SK-MEL-5 (cell line): ENCODE measurements around the gene CCT8L2. TPM values are rescaled to one million over a fixed set of nuclear protein-coding genes. Genes with fewer than 3 reads are reported as not detected.
"Not testable (repeated sequence)": the region's sequence is repeated elsewhere in the genome, so short reads cannot be mapped to it uniquely, and the experiment has no call there.

Source experiments
- DNase-seq: peaks from one replicate; pipeline ENCODE4 v3.0.0-alpha.2; 2016; ENCODE audit warnings: low read depth, low spot score
- in situ Hi-C: cut with HindIII; loops from 2 replicates; pipeline ENCODE4 v1.10.0; 2016; ENCODE audit warnings: low sequenced_read_pairs, high pct_unique_total_duplicates, low pct_unique_long_range_greater_than_20kb
- polyA plus RNA-seq, 2 experiments: library from polyadenylated mRNA; depleted of rRNA; stranded (reverse); fragments of >200 nt; gene quantifications; 2 replicates each; pipeline ENCODE4 v1.2.3, GENCODE V29; 2015
- total RNA-seq: library from RNA; depleted of rRNA; stranded (reverse); fragments of >200 nt; shearing (Covaris generic); gene quantifications from 2 replicates; pipeline ENCODE4 v1.2.3, GENCODE V29; 2014; rRNA removed

Gene CCT8L2, protein sequence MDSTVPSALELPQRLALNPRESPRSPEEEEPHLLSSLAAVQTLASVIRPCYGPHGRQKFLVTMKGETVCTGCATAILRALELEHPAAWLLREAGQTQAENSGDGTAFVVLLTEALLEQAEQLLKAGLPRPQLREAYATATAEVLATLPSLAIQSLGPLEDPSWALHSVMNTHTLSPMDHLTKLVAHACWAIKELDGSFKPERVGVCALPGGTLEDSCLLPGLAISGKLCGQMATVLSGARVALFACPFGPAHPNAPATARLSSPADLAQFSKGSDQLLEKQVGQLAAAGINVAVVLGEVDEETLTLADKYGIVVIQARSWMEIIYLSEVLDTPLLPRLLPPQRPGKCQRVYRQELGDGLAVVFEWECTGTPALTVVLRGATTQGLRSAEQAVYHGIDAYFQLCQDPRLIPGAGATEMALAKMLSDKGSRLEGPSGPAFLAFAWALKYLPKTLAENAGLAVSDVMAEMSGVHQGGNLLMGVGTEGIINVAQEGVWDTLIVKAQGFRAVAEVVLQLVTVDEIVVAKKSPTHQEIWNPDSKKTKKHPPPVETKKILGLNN
- total RNA-seq = not detected in 2 replicates
- not detected in 2 replicates for polyA plus RNA-seq (2015; cell fraction: cytosol; rRNA removed)
- not detected in 2 replicates for polyA plus RNA-seq (2015; cell fraction: nucleus; rRNA removed)

DNA sequence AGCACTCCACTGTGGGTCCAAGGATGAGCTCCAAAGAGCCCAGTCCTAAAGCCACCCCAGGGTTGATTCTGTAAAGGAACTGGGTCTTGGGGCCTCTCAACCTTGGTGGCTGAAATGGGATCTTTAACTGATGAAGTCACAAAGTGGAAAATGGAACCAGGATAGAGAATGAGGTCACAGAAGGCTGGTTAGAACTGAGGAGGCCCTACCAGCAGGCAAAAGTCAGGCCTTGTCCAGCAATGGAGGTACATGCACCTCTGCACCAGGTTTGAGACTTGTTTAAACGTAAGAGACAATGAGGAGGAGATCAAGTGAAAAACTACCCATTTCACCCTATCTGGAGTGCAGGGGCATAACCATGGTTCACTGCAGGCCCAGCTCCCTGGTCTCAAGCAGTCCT lies at the start of gene CCT8L2:
Gene CCT8L2 (minus strand): TSS at position 101 of the 400 bp plus-strand sequence. CDS start 260 bp downstream, outside the sequence.
- DNase-seq, in situ Hi-C loops: not testable (repeated sequence)

DNA sequence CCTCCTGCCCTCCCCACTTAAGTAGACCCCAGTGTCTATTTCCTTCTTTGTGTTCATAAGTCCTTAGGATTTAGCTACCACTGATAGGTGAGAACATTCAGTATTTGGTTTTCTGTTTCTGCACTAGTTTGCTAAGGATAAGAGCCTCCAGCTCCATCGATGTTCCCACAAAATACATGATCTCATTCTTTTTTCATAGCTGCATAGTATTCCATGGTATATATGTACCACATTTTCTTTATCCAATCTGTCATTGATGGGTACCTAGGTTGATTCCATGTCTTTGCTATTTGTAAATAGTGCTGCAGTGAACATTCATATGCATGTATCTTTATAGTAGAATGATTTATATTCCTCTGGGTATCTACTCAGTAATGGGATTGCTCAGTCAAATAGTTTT lies 42.8 kb upstream of the CCT8L2 start:
- DNase-seq, in situ Hi-C loops: not testable (repeated sequence)

DNA sequence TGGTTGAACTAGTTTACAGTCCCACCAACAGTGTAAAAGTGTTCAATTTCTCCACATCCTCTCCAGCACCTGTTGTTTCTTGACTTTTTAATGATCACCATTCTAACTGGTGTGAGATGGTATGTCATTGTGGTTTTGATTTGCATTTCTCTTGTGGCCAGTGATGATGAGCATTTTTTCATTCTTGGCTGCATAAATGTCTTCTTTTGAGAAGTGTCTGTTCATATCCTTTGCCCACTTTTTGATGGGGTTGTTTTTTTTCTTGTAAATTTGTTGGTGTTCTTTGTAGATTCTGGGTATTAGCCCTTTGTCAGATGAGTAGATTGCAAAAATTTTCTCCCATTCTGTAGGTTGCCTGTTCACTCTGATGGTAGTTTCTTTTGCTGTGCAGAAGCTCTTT lies 41.5 kb upstream of the CCT8L2 start:
- DNase-seq, in situ Hi-C loops: not testable (repeated sequence)

DNA sequence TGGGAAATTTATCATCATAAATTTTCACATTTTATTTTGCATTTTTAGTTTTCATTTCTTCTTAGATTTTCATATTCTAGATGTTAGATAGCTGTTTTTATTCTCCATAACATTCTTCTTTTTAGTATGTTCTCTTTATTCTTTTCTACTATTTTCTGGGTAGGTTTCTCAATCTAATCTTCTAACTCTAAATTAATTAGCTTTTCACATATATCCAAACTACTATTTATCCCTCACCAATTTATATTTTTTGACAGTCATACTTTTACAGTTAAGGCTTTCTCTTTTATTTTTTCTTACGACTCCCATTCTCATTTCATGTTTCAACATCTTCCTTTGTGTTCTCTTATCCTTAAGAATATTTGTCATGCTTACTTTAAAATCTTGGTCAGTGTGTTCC lies 35.9 kb upstream of the CCT8L2 start:
- in situ Hi-C loops, DNase-seq: not testable (repeated sequence)

DNA sequence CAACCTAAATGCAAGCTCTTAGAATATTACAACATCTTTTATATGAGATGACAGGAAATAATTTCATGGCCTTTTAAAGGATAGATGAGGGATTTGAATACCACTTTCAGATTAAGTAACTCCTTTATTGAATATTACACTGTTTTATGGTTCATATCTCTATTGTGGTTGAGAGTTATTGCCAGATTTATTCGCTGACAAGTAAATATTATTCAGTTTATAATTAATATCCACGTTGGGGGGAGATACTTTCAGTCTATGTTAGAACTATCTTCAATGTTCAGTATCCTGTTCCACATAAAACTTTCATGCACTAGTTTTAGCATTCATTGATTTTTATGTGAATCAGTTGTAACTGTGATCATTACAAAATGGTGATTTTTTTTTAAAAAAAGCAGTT lies 32.4 kb upstream of the CCT8L2 start:
- in situ Hi-C loops, DNase-seq: not testable (repeated sequence)

DNA sequence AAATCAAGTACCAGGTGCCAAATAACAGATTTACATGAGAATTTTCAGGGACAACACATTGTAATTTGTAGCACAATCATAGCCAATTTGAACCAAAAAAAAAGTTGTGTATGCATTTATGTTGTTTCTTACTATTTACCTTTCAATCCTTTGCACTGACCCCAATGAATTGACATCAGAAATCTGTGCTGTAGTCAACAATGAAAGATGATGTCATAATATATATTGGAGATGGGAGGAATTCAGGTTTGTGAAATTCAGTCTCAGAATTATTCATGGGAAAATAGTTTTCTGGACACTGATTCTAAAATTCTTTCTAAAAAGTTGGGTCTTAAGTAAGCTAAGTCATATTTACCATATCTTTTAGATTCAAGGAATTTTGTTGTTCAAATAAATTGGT lies 31.0 kb upstream of the CCT8L2 start:
- in situ Hi-C loops = not testable (repeated sequence)

DNA sequence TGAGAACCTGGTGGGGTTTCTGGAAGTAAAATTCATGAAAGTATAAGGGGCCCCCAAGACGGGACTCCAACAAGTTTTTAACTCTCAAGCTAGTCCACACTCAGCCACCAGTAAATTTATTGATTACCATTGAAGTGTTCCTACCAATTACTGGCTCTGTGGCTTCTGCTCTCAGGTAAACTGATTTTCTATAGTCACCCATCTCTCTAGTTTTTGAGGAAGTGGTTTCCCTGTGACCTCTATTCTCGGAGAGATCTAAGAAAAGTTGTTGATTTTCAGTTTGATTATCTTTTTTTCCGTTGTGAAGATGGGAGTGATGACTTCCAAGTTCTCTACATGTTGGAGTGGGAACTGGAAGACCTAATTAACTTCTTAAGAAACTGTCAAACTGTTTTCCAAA lies 24.9 kb upstream of the CCT8L2 start:
- DNase-seq, in situ Hi-C loops: not testable (repeated sequence)

More for the DNA sequence above, 31.0 kb upstream of the CCT8L2 start:
- not testable (repeated sequence) for DNase-seq

DNA sequence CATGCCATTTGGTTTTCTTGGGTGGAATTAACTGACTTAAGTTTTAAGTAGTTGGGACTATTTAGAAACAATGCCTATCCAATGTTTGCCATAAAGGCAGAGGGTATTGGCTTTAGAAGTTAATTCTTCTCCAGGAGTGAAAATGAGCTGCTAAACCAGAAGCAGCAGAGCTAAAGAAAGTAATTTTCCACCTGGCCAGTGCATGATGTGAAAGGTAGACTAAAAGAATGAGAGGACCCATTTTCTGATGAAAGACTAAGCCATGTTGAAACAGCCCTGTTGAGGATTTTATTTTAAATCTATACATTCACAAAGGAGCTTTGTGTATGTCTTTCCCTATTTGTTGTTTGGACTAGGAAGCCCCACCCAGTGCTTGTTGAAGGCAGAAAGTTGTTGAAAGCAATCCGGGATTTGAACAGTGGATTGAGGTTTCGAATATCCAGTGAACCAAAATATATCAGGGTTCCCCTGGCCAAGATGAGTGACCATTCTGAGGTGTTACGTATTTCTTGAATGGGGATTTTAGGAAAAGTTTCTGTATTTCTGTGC lies 23.9 kb upstream of the CCT8L2 start:
- in situ Hi-C loops, DNase-seq: not testable (repeated sequence)

DNA sequence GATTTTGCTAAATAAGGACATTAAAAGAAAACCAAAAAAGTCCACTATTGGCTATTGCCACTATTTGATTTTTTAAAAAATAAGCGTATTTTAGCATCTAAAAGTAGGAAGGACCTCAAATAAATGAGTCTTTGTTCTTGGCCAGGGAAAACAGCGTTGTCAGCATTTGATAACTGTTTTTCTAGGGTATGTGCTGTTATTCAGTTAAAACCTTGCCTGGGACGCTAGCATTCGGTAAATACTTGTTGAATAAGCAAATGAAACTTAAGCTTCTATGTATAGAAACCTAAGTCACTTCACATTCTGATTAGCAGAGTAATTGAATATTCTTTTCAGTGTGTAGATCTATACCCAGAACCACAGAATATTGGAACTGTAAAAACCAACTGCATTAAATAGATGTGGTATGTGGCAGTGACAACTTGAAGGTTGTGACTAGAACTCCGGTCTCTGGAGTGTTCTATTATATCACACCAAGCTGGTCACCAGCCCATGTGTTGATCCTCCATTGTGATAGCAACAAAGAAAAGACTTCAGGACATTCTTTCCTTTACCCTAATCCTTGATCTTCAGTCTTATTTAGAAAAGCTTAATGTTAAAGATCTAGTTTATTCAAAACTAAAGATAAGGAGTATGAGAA lies 23.1 kb upstream of the CCT8L2 start:
- in situ Hi-C loops, DNase-seq: not testable (repeated sequence)

DNA sequence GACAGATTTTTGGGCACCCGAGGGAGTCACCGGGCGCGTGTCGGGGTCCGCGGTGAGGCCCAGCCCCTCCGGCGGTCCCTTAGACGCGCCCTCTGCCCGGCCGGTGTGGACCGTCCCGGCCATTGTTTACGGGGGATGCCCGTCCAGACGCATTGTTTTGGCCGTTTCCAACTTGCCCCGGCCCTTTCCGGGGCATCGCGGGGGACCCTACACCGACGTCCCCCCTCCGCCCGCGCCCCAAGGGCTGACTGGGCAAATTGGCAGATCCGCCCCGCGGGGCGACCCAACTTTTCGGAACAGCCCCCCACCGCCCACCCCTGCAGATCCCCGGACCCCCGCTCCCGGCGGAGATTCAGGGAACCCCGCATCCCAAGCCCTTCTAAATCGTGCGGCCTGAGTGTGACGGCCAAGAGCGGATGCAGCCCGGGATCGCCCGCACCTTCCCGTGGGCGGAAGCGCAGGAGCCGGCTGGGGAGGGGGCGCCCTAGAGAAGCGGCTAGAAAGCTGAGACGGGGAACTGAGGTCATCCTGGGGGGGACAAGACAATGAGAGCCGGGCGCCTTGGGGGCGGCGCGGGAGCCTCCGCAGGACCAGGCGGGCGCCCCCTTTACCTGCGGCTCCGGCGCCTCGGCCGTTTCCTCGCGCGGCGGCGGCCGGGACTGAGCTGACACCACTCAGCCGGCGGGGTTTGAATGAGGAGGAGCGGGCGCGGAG lies 17.1 kb upstream of the CCT8L2 start:
- in situ Hi-C loops = no loop called here
- DNase-seq = no peak

DNA sequence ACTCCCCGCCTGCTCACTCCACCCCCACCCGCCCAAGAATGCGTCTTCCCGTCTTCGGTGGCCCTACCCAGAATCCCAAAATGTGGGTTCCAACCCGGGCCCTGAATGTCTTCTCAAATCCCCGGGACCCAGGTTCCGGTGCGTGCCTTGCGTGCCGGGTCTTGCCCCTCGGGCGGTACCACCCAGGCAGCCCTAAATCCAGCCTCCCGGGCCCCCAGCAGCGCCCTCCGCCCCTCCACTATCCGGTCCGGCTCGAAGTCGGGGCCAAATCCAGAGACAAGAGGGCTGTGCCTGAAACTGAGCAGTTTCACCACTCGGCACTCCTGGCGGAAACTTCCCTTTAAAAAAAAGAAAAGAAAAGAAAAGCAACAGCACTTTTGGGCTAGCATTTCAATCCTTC lies 16.3 kb upstream of the CCT8L2 start:
- DNase-seq = no peak
- in situ Hi-C loops = no loop called here

DNA sequence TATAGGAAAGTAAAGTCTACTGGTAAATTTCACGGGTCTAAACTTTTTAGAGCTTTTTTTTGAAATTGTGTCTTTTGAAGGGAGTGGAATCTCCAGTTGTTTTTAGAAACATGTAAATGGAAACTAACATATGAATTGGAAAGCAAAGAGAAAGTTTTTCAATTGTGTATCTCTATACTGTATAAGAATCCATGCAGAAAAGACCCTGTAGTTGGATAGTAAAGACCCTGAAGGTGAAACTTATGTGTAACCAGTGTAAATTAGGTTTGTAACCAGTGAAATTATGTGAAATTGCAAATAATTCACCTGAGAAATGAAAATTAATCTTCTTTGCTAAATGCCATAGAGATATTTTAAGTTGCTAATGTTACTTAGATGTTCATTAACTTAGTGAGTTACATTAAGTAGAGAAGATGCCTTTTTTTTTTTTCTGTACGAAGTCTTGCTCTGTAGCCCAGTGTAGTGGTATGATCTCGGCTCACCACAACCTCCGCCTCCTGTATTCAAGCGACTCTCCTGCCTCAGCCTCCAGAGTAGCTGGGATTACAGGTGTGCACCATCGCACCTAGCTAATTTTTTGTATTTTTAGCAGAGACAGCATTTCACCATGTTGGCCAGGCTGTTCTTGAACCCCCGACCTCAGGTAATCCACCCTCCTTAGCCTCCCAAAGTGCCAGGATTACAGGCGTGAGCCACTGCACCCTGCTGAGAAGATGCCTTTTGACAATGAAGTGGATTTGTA lies 11.8 kb upstream of the CCT8L2 start:
- DNase-seq, in situ Hi-C loops: not testable (repeated sequence)

DNA sequence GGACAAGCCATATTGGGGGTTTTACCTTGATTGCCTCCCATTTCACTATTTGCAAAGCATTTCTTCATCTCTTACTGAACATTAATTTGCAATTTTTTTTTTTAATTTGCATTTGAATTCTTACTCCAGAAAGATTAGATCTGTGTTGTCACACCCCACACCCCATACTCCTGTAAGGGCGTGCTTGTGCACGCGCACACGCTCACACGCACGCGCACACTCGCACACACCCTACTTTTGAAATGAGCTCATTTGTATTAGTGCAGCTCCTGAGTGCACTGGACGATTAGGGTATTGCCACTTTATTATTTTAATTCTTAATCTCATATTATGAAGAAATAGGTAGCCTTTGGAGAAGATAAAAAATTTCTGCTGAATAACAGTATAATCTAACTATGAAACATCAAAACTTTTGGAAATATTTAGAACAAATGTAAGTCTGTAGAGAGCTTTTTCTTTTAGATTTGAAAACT lies 11.2 kb upstream of the CCT8L2 start:
- DNase-seq, in situ Hi-C loops: not testable (repeated sequence)

DNA sequence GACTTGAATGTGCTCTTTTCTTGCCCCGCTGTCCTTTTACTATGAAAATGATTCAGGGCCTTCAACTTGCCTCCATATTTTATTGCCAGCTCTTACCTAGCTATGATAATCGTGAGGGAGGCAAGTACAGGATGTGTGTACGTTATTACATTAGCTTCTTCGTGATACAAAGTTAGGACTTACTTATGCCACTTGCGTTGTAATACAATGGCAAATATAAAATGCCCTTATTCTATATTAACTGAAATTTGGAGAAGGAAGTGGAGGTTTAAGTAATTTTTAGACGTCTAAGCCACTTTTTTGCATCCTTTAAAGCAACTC lies 10.8 kb upstream of the CCT8L2 start:
- in situ Hi-C loops = no loop called here
- no peak for DNase-seq

DNA sequence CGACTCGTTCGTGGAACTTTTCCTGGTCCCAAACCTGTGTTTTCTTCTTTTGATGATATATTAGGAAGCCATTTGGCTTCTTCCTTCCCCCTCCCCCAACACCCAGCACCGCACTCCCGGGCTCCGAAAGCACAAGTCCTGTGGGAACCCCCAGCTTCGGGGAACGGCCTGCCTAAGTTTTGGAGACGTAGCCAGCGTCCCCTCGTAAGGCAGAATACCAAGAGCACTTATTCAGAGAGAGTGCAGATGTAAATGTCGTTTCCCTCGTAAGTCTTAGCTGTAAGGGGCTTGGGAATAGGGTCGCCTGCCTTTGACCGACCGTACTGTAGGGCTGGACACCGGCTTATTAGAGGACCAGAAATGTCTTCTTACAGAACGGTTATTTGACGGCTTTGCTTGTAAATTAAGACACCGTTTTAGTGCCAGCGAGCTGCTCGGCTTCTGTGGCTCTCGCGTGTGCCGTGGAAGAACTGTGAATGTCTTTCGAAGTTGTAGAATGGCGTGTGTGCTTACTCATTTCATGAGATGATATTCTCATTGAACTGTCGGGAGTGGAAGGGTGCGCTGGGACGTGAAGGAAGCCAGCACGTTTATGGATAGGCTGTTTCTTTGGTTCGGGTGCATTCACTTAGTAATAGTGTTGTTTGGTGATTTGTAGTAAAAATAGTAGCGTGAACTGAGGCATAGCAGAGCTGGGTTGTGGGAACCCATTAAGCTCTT lies 10.3 kb upstream of the CCT8L2 start:
- DNase-seq, in situ Hi-C loops: not testable (repeated sequence)

DNA sequence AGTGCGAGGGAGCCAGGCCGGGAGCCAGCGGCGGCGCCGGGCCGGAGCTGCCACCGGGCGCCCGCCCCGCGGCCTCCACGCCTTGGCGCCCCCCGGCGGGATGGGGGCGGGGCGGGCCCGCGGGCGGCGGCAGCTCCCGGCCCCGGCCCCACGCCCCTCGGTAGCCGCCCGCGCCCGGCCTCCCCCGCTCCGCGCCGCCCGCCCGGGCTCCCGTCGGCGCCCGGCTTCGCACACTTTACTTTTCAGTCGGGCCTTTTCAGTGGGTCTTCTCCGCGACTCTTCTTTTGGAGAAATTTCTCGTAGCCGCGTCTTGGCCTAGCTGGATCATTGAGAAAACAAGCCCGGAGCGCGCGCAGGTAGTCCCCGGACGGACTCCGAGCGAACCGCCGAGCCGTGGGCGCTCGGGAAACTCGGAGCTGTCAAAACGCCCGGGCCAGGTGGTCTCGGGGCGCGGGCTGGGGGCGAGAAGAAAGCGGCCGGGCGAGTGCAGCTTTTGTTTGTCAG lies 9.7 kb upstream of the CCT8L2 start:
- DNase-seq, in situ Hi-C loops: not testable (repeated sequence)
